Thyroid gland (tissue), 4 donors: Measurements from ENCODE around the gene PIEZO2.

Experiments used
- CTCF ChIP-seq, 6 experiments: fragments of 200-600 bp in 3 of 6; fragments of 450-650 bp in 3 of 6; sonication (generic) in 3 of 6; IDR thresholded peaks; one replicate each; pipeline ENCODE4 v1.5.1; 2016 to 2019; ENCODE audit warnings: antibody characterized with exemption in 6 of 6, mild to moderate bottlenecking in 2 of 6, inconsistent platforms in 1 of 6, moderate library complexity in 1 of 6
- POLR2A ChIP-seq, 2 donors: fragments of 450-650 bp; IDR thresholded peaks; one replicate each; pipeline ENCODE4 v1.6.1; 2017; ENCODE audit warnings: antibody characterized with exemption in 2 of 2, mild to moderate bottlenecking in 2 of 2, moderate library complexity in 1 of 2

GRCh38 chr18:10760986-10761385, 388.4 kb downstream of the PIEZO2 start:
- no peak for TF ChIP-seq POLR2A (IDR thresholded peaks at IDR 0.05)
- no peak for TF ChIP-seq CTCF (IDR thresholded peaks at IDR 0.05)
